H1 (cell line): ENCODE data around the gene GAP43. TPM values are rescaled to one million over a fixed set of nuclear protein-coding genes. Genes with fewer than 3 reads are reported as not detected.

Experiments used
- CTCF ChIA-PET: fragments of 300-600 bp; sonication (Branson Sonifier 250); formaldehyde crosslinking; loops from one replicate; lab custom pipeline; 2021; ENCODE audit not compliant: partially characterized antibody; lab: Charles Lee
- POLR2A ChIA-PET: fragments of 300-600 bp; sonication (Branson Sonifier 250); formaldehyde crosslinking; loops from one replicate; lab custom pipeline; 2021; ENCODE audit warnings: inconsistent platforms; ENCODE audit not compliant: partially characterized antibody; lab: Charles Lee
- DNase-seq, 2 experiments: peaks; one replicate each; pipeline versions ENCODE4 v3.0.0 to v3.0.0-alpha.2; 2010 to 2022; ENCODE audit warnings: low spot score in 2 of 2, low read depth in 1 of 2, mixed read lengths in 1 of 2
- FAIRE-seq: peaks from 2 replicates; lab custom pipeline; 2011; peaks lifted over from hg19 to GRCh38; lab: Jason Lieb, UNC
- H2AFZ ChIP-seq: 2 replicates; pipeline ENCODE4 v1.8.1; 2012; ENCODE audit warnings: low read length, inconsistent platforms
- H2AK5ac ChIP-seq: 2 replicates; pipeline ENCODE4 v1.6.1; 2013; ENCODE audit warnings: low read depth, low read length
- H2BK120ac ChIP-seq: replicated peaks from 2 replicates; pipeline ENCODE3; 2013; ENCODE audit warnings: low read depth, low read length, inconsistent platforms
- H2BK12ac ChIP-seq: 2 replicates; pipeline ENCODE4 v1.6.1; 2013; ENCODE audit warnings: low read depth, low read length
- H2BK15ac ChIP-seq: 2 replicates; pipeline ENCODE4 v1.6.1; 2013; ENCODE audit warnings: low read length
- H2BK20ac ChIP-seq: 2 replicates; pipeline ENCODE4 v1.6.1; 2013; ENCODE audit warnings: low read length
- H2BK5ac ChIP-seq: 2 replicates; pipeline ENCODE4 v1.6.1; 2013; ENCODE audit warnings: low read depth, low read length
- H3K14ac ChIP-seq: 2 replicates; pipeline ENCODE4 v1.6.1; 2013; ENCODE audit warnings: inconsistent platforms; ENCODE audit not compliant: insufficient read length
- H3K18ac ChIP-seq: 2 replicates; pipeline ENCODE4 v1.6.1; 2013; ENCODE audit warnings: low read length; ENCODE audit errors: extremely low read depth
- H3K23ac ChIP-seq: 2 replicates; pipeline ENCODE4 v1.6.1; 2013; ENCODE audit warnings: inconsistent platforms; ENCODE audit not compliant: insufficient read length
- H3K23me2 ChIP-seq: 2 replicates; pipeline ENCODE4 v1.6.1; 2013; ENCODE audit warnings: low read depth, low read length
- H3K27ac ChIP-seq: 2 replicates; pipeline ENCODE4 v1.6.1; 2011; ENCODE audit warnings: low read depth, low read length, inconsistent platforms
- H3K27me3 ChIP-seq, 4 experiments: replicated peaks in 1 of 4; 1 replicate in 1 of 4; 2 replicates in 3 of 4; pipeline versions ENCODE4 v1.6.1 to v1.8.1; 2011 to 2013; ENCODE audit warnings: low read length in 3 of 4, mild to moderate bottlenecking in 3 of 4, inconsistent platforms in 2 of 4, mixed read lengths in 2 of 4, moderate library complexity in 1 of 4; ENCODE audit not compliant: control insufficient read depth in 3 of 4, insufficient read depth in 3 of 4; ENCODE audit errors: extremely low read depth in 1 of 4
- H3K36me3 ChIP-seq, 4 experiments: 2 replicates each; pipeline versions ENCODE4 v1.6.1 to v1.8.1; 2011 to 2013; ENCODE audit warnings: mild to moderate bottlenecking in 4 of 4, low read length in 3 of 4, moderate library complexity in 2 of 4, control low read depth in 1 of 4, inconsistent platforms in 1 of 4; ENCODE audit not compliant: insufficient read depth in 4 of 4, control insufficient read depth in 2 of 4
- H3K4ac ChIP-seq: replicated peaks from 2 replicates; pipeline ENCODE3; 2013; ENCODE audit warnings: low read length, low read depth, mixed read lengths, inconsistent platforms; ENCODE audit not compliant: insufficient read length
- H3K4me1 ChIP-seq, 4 experiments: replicated peaks in 1 of 4; 1 replicate in 1 of 4; 2 replicates in 3 of 4; pipeline versions ENCODE4 v1.6.1 to v1.8.1; 2011 to 2013; ENCODE audit warnings: low read length in 3 of 4, inconsistent platforms in 2 of 4, mixed read lengths in 1 of 4; ENCODE audit not compliant: insufficient read depth in 4 of 4, control insufficient read depth in 3 of 4
- H3K4me2 ChIP-seq, 2 experiments: 2 replicates each; pipeline versions ENCODE4 v1.6.1 to v1.8.1; 2011 to 2013; ENCODE audit warnings: low read depth in 2 of 2, low read length in 2 of 2, control low read depth in 1 of 2, inconsistent platforms in 1 of 2, mild to moderate bottlenecking in 1 of 2; ENCODE audit not compliant: insufficient read depth in 1 of 2
- H3K4me3 ChIP-seq, 4 experiments: fragments of 200-600, 300-600 bp in 1 of 4; sonication (generic), shearing (Covaris generic), sonication (Bioruptor Twin) in 1 of 4; 2 replicates each; pipeline versions ENCODE4 v1.5.1 to v1.8.1; 2011 to 2016; ENCODE audit warnings: low read length in 4 of 4, low read depth in 3 of 4, control low read depth in 2 of 4, inconsistent platforms in 2 of 4, mild to moderate bottlenecking in 2 of 4, mixed read lengths in 1 of 4, moderate library complexity in 1 of 4; ENCODE audit not compliant: insufficient read depth in 2 of 4; ENCODE audit errors: extremely low read depth in 1 of 4
- H3K56ac ChIP-seq: replicated peaks from 2 replicates; pipeline ENCODE3; 2013; ENCODE audit warnings: low read depth, mild to moderate bottlenecking, mixed read lengths, low read length, inconsistent platforms; ENCODE audit not compliant: insufficient read length
- H3K79me1 ChIP-seq: 2 replicates; pipeline ENCODE4 v1.6.1; 2013; ENCODE audit warnings: low read depth, low read length, control low read depth
- H3K79me2 ChIP-seq, 2 experiments: 2 replicates each; pipeline versions ENCODE4 v1.6.1 to v1.8.1; 2012 to 2013; ENCODE audit warnings: low read length in 2 of 2, mild to moderate bottlenecking in 2 of 2, inconsistent platforms in 1 of 2; ENCODE audit not compliant: insufficient read depth in 2 of 2, control insufficient read depth in 1 of 2
- H3K9ac ChIP-seq, 4 experiments: replicated peaks in 1 of 4; 1 replicate in 1 of 4; 2 replicates in 3 of 4; pipeline versions ENCODE4 v1.6.1 to v1.8.1; 2011 to 2013; ENCODE audit warnings: low read depth in 3 of 4, low read length in 3 of 4, control low read depth in 2 of 4, mild to moderate bottlenecking in 2 of 4, moderate library complexity in 2 of 4, inconsistent platforms in 1 of 4; ENCODE audit errors: extremely low read depth in 1 of 4
- H3K9me3 ChIP-seq, 2 experiments: 2 replicates each; pipeline versions ENCODE4 v1.6.1 to v1.8.1; 2012 to 2013; ENCODE audit warnings: mild to moderate bottlenecking in 2 of 2, moderate library complexity in 2 of 2, control low read depth in 1 of 2, inconsistent platforms in 1 of 2, low read depth in 1 of 2, low read length in 1 of 2, mixed read lengths in 1 of 2; ENCODE audit not compliant: insufficient read depth in 2 of 2
- H4K20me1 ChIP-seq, 2 experiments: replicated peaks in 1 of 2; 2 replicates each; pipeline versions ENCODE3 to v1.8.1; 2011 to 2013; ENCODE audit warnings: inconsistent platforms in 2 of 2, low read length in 2 of 2, mild to moderate bottlenecking in 1 of 2; ENCODE audit not compliant: insufficient read depth in 2 of 2, control insufficient read depth in 1 of 2
- H4K5ac ChIP-seq: 2 replicates; pipeline ENCODE4 v1.6.1; 2013; ENCODE audit warnings: low read length, low read depth, mixed read lengths, inconsistent platforms; ENCODE audit not compliant: insufficient read length
- H4K8ac ChIP-seq: 2 replicates; pipeline ENCODE4 v1.8.0; 2013; ENCODE audit warnings: mild to moderate bottlenecking, moderate library complexity, low read length, inconsistent platforms; ENCODE audit not compliant: insufficient read depth; ENCODE audit errors: extremely low read depth
- H4K91ac ChIP-seq: replicated peaks from 2 replicates; pipeline ENCODE3; 2013; ENCODE audit warnings: low read length, mixed read lengths, inconsistent platforms; ENCODE audit not compliant: insufficient read length
- CREB1 ChIP-seq: IDR thresholded peaks from 2 replicates; pipeline ENCODE4 v1.6.1; 2012; ENCODE audit warnings: inconsistent platforms
- EZH2 ChIP-seq: fragments of 200-600 bp; sonication (generic); IDR thresholded peaks from 2 replicates; pipeline ENCODE4 v1.7.1; 2012; ENCODE audit warnings: low read depth, mild to moderate bottlenecking, moderate library complexity, low read length, inconsistent platforms; ENCODE audit not compliant: severe bottlenecking
- FOSL1 ChIP-seq: IDR thresholded peaks from 2 replicates; pipeline ENCODE4 v1.6.1; 2011; ENCODE audit warnings: mild to moderate bottlenecking, low read depth, low read length, moderate library complexity; ENCODE audit not compliant: insufficient read depth
- KDM5A ChIP-seq: fragments of 200-600 bp; IDR thresholded peaks from 2 replicates; pipeline ENCODE4 v1.7.1; 2012; ENCODE audit warnings: mild to moderate bottlenecking, low read length, inconsistent platforms, mixed read lengths
- MAFK ChIP-seq: IDR thresholded peaks from 2 replicates; pipeline ENCODE4 v1.6.1; 2012; ENCODE audit warnings: low read depth, mild to moderate bottlenecking, improper control_type of control experiment, low read length
- NANOG ChIP-seq: IDR thresholded peaks from 2 replicates; pipeline ENCODE4 v1.6.1; 2011; ENCODE audit warnings: low read length, low read depth, mild to moderate bottlenecking, inconsistent platforms; ENCODE audit not compliant: insufficient read depth, poor library complexity, severe bottlenecking
- RBBP5 ChIP-seq: IDR thresholded peaks from 2 replicates; pipeline ENCODE4 v1.7.1; 2012; ENCODE audit warnings: low read depth, mild to moderate bottlenecking, inconsistent platforms, low read length, moderate library complexity, borderline replicate concordance
- RNF2 ChIP-seq: fragments of 200-900, 300-1000 bp; sonication (generic); IDR thresholded peaks from 2 replicates; pipeline ENCODE4 v1.7.1; 2016; ENCODE audit warnings: borderline replicate concordance, low read depth, mild to moderate bottlenecking, antibody characterized with exemption, low read length; ENCODE audit not compliant: poor library complexity, severe bottlenecking; ENCODE audit errors: missing control alignments
- SRF ChIP-seq: IDR thresholded peaks from 2 replicates; pipeline ENCODE4 v1.6.1; 2011; ENCODE audit warnings: mild to moderate bottlenecking, low read depth, low read length, moderate library complexity
- TEAD4 ChIP-seq: IDR thresholded peaks from 2 replicates; pipeline ENCODE4 v1.6.1; 2012; ENCODE audit warnings: low read depth, low read length, inconsistent platforms, mixed read lengths
- ZNF274 ChIP-seq: IDR thresholded peaks from 2 replicates; pipeline ENCODE4 v1.7.0; 2012; ENCODE audit warnings: low read length, borderline replicate concordance; ENCODE audit errors: extremely low read depth
- WGBS, 2 experiments: shearing (Covaris generic) in 1 of 2; methylation state at CpG; one replicate each; pipeline versions ENCODE4 v1.1.6 to v1.1.7; 2013 to 2015; ENCODE audit warnings: low lambda C conversion rate in 2 of 2, mixed read lengths in 2 of 2, inconsistent platforms in 1 of 2, low coverage in 1 of 2, missing lambda C conversion rate in 1 of 2; ENCODE audit not compliant: insufficient replicate concordance in 2 of 2, insufficient coverage in 1 of 2, insufficient read length in 1 of 2; ENCODE audit errors: extremely low coverage in 1 of 2, missing lambda C conversion rate in 1 of 2; 5-methylcytosine and 5-hydroxymethylcytosine counted together
- polyA plus RNA-seq, 7 experiments: library from polyadenylated mRNA; depleted of rRNA in 3 of 7; stranded (reverse) in 5 of 7; unstranded in 2 of 7; fragments of >200 nt in 5 of 7; fragments of 200-250 nt in 2 of 7; gene quantifications; 1 replicate in 5 of 7; 2 replicates in 1 of 7; 4 replicates in 1 of 7; pipeline versions ENCODE4 v1.2.1 to v1.2.3, GENCODE V29; 2011 to 2013; ENCODE audit warnings: missing spikeins in 2 of 7, mixed read lengths in 2 of 7
- total RNA-seq: library from RNA; stranded (reverse); fragmentation: NEBNext Ultra II Directional; extraction: Animal tissue kit (Norgen Biotek cat#: 25700); gene quantifications from 2 replicates; pipeline ENCODE4 v1.2.1, GENCODE V29; 2021

GAP43 gene
- total and polyA plus RNA-seq, 2 of the 8 experiments (the other 6 are each of a cell fraction or from before 2014, with no cell fraction given) = 11.2 to 21.9 TPM

- Histone ChIP-seq H3K9ac (no peak overlapping the region), H3K56ac (no peak overlapping the region), H2BK120ac (no peak overlapping the region), H3K4me2 (no peak overlapping the region), H3K27ac (no peak overlapping the region), H4K8ac (no peak overlapping the region), H2AFZ (no peak overlapping the region), H4K5ac (no peak overlapping the region), H3K18ac (no peak overlapping the region), H3K79me2 (no peaks in the 10 kb centered on the region), H2BK15ac (no peak overlapping the region), H3K27me3 (no peaks in the 10 kb centered on the region), H2BK12ac (no peak overlapping the region), H3K14ac (no peak overlapping the region), H3K36me3 (no peaks in the 10 kb centered on the region), H4K20me1 (no peaks in the 10 kb centered on the region), H3K79me1 (no peaks in the 10 kb centered on the region), H3K4ac (no peak overlapping the region), H2BK5ac (no peak overlapping the region), H3K23ac (no peak overlapping the region), H3K23me2 (no peaks in the 10 kb centered on the region), H3K4me3 (no peak overlapping the region), H3K9me3 (no peaks in the 10 kb centered on the region; a peak in 1 of 4 replicates), H4K91ac (no peak overlapping the region), H2AK5ac (no peak overlapping the region), H3K4me1 (no peaks in the 10 kb centered on the region), H2BK20ac (no peak overlapping the region)
- no peak for FAIRE-seq
- ChIA-PET CTCF (no interaction called here), POLR2A (no interaction called here)
- WGBS, 2 experiments = 94% methylated on average over 2 of the region's 2 CpGs; no CpG with 5 or more reads in 1 of the 2 experiments
- DNase-seq = no peak
- TF ChIP-seq EZH2 (no peak), TEAD4 (no peak), RNF2 (no peak), ZNF274 (no peak), CREB1 (no peak), MAFK (no peak), FOSL1 (no peak), NANOG (no peak), SRF (no peak), KDM5A (no peak), RBBP5 (no peak)
These were observed 21.1 kb upstream of the GAP43 start for GRCh38 chr3:115602194-115602593.
